ENCODE data around the gene NFATC2.
A peak's percentile ranks its signal among the peaks of the same experiment; 100 is the strongest.

The NFATC2 gene

GRCh38 chr20:51542571-51543421, at the start of gene NFATC2:
TSS of gene NFATC2 (minus strand) at chr20:51542719. CDS start at chr20:51542499, 220 bp downstream.
- H2AFZ ChIP-seq (ENCODE audit: low read depth, low read length) = peak within 1 kb of the TSS; percentile 87
- H3K27me3 ChIP-seq (ENCODE audit: low read depth, low read length) = peaks cover 36% of the 10 kb centered on the region
- TF ChIP-seq CTCF (IDR thresholded peaks at IDR 0.05; ENCODE audit: low read depth, low read length) = no peak
- TF ChIP-seq EZH2phosphoT487 (IDR thresholded peaks at IDR 0.05; ENCODE audit: low read depth) = no peak
- H4K20me1 ChIP-seq (ENCODE audit: insufficient read depth, low read length) = peaks cover 10% of the 10 kb centered on the region
- peaks cover 44% of the 10 kb centered on the region for H3K79me2 ChIP-seq (ENCODE audit: low read length)
- H3K27ac ChIP-seq (ENCODE audit: low read length) = peak within 1 kb of the TSS; percentile 90
- H3K4me3 ChIP-seq (ENCODE audit: low read length) = peak within 1 kb of the TSS; percentile 82
- peaks cover 43% of the 10 kb centered on the region for H3K4me1 ChIP-seq (ENCODE audit: low read length)
- peak within 1 kb of the TSS; percentile 96 for H3K4me2 ChIP-seq (ENCODE audit: low read length)
- H3K9ac ChIP-seq (ENCODE audit: low read length) = peak within 1 kb of the TSS; percentile 95
- no peaks in the 10 kb centered on the region for H3K9me3 ChIP-seq (ENCODE audit: insufficient read depth, low read length)
- H3K36me3 ChIP-seq (replicated peaks; ENCODE audit: low read depth, low read length) = peaks cover 22% of the 10 kb centered on the region

- H3K79me2 ChIP-seq (ENCODE audit: low read length) = no peaks in the 10 kb centered on the region
- no peak overlapping the region for H3K4me3 ChIP-seq (ENCODE audit: low read length)
- H3K4me1 ChIP-seq (ENCODE audit: low read length) = peaks cover 29% of the 10 kb centered on the region
- H3K36me3 ChIP-seq (replicated peaks; ENCODE audit: low read depth, low read length) = no peaks in the 10 kb centered on the region
- H4K20me1 ChIP-seq (ENCODE audit: insufficient read depth, low read length) = no peaks in the 10 kb centered on the region
- H2AFZ ChIP-seq (ENCODE audit: low read depth, low read length) = no peak overlapping the region
- H3K9me3 ChIP-seq (ENCODE audit: insufficient read depth, low read length) = no peaks in the 10 kb centered on the region
- H3K4me2 ChIP-seq (ENCODE audit: low read length) = no peak overlapping the region
- H3K27me3 ChIP-seq (ENCODE audit: low read depth, low read length) = no peaks in the 10 kb centered on the region
- H3K27ac ChIP-seq (ENCODE audit: low read length) = no peak overlapping the region
- TF ChIP-seq CTCF (IDR thresholded peaks at IDR 0.05; ENCODE audit: low read depth, low read length) (no peak), EZH2phosphoT487 (IDR thresholded peaks at IDR 0.05; ENCODE audit: low read depth) (no peak)
- no peak overlapping the region for H3K9ac ChIP-seq (ENCODE audit: low read length)
These were observed 49.4 kb upstream of the NFATC2 start for GRCh38 chr20:51591871-51592270.

- H2AFZ ChIP-seq (ENCODE audit: low read depth, low read length) = no peak overlapping the region
- TF ChIP-seq EZH2phosphoT487 (IDR thresholded peaks at IDR 0.05; ENCODE audit: low read depth) (no peak), CTCF (IDR thresholded peaks at IDR 0.05; ENCODE audit: low read depth, low read length) (no peak)
- no peak overlapping the region for H3K4me3 ChIP-seq (ENCODE audit: low read length)
- H3K79me2 ChIP-seq (ENCODE audit: low read length) = no peaks in the 10 kb centered on the region
- H3K27ac ChIP-seq (ENCODE audit: low read length) = no peak overlapping the region
- H3K27me3 ChIP-seq (ENCODE audit: low read depth, low read length) = no peaks in the 10 kb centered on the region
- no peaks in the 10 kb centered on the region for H3K4me1 ChIP-seq (ENCODE audit: low read length)
- no peaks in the 10 kb centered on the region for H3K36me3 ChIP-seq (replicated peaks; ENCODE audit: low read depth, low read length)
- H4K20me1 ChIP-seq (ENCODE audit: insufficient read depth, low read length) = no peaks in the 10 kb centered on the region
- H3K9ac ChIP-seq (ENCODE audit: low read length) = no peak overlapping the region
- H3K4me2 ChIP-seq (ENCODE audit: low read length) = no peak overlapping the region
- H3K9me3 ChIP-seq (ENCODE audit: insufficient read depth, low read length) = no peaks in the 10 kb centered on the region
These were observed 46.2 kb upstream of the NFATC2 start for GRCh38 chr20:51588762-51589161.

GRCh38 chr20:51587145-51587544, 44.6 kb upstream of the NFATC2 start:
- H3K4me1 ChIP-seq (ENCODE audit: low read length) = no peaks in the 10 kb centered on the region
- no peak overlapping the region for H2AFZ ChIP-seq (ENCODE audit: low read depth, low read length)
- H3K4me3 ChIP-seq (ENCODE audit: low read length) = no peak overlapping the region
- H3K79me2 ChIP-seq (ENCODE audit: low read length) = no peaks in the 10 kb centered on the region
- H4K20me1 ChIP-seq (ENCODE audit: insufficient read depth, low read length) = no peaks in the 10 kb centered on the region
- no peaks in the 10 kb centered on the region for H3K36me3 ChIP-seq (replicated peaks; ENCODE audit: low read depth, low read length)
- no peaks in the 10 kb centered on the region for H3K27me3 ChIP-seq (ENCODE audit: low read depth, low read length)
- H3K4me2 ChIP-seq (ENCODE audit: low read length) = no peak overlapping the region
- H3K27ac ChIP-seq (ENCODE audit: low read length) = no peak overlapping the region
- no peaks in the 10 kb centered on the region for H3K9me3 ChIP-seq (ENCODE audit: insufficient read depth, low read length)
- no peak overlapping the region for H3K9ac ChIP-seq (ENCODE audit: low read length)
- no peak for TF ChIP-seq EZH2phosphoT487 (IDR thresholded peaks at IDR 0.05; ENCODE audit: low read depth)
- TF ChIP-seq CTCF (IDR thresholded peaks at IDR 0.05; ENCODE audit: low read depth, low read length) = no peak

All from OCI-LY3 (cell line).